GM23248 (cell line): ENCODE data around the gene GDPD5. TPM values are rescaled to one million over a fixed set of nuclear protein-coding genes. Genes with fewer than 3 reads are reported as not detected.

Experiments
- DNase-seq: peaks from one replicate; pipeline ENCODE4 v3.0.0-alpha.2; 2015
- H2AFZ ChIP-seq: fragments of 200-600 bp; sonication (generic); 2 replicates; pipeline ENCODE4 v1.6.1; 2016; ENCODE audit warnings: antibody characterized with exemption
- H3F3A ChIP-seq: fragments of 200-600 bp; sonication (generic); 2 replicates; pipeline ENCODE4 v1.6.1; 2016; ENCODE audit warnings: mild to moderate bottlenecking, antibody characterized with exemption, mixed run types; ENCODE audit not compliant: insufficient read depth
- H3K27ac ChIP-seq: fragments of 200-600 bp; sonication (generic); 2 replicates; pipeline ENCODE4 v1.5.1; 2016; ENCODE audit warnings: mild to moderate bottlenecking
- H3K27me3 ChIP-seq: fragments of 200-600 bp; sonication (generic); replicated peaks from 2 replicates; pipeline ENCODE4 v1.6.1; 2016; ENCODE audit warnings: mild to moderate bottlenecking; ENCODE audit not compliant: insufficient read depth
- H3K36me3 ChIP-seq: fragments of 200-600 bp; sonication (generic); 2 replicates; pipeline ENCODE4 v1.6.1; 2016; ENCODE audit warnings: low read depth, mild to moderate bottlenecking
- H3K4me1 ChIP-seq: fragments of 200-600 bp; sonication (generic); 2 replicates; pipeline ENCODE4 v1.6.1; 2016; ENCODE audit warnings: mild to moderate bottlenecking; ENCODE audit not compliant: insufficient read depth
- H3K4me2 ChIP-seq: fragments of 200-600 bp; sonication (generic); one replicate; pipeline ENCODE4 v1.6.1; 2016; ENCODE audit warnings: mild to moderate bottlenecking; ENCODE audit not compliant: unreplicated experiment
- H3K4me3 ChIP-seq: fragments of 200-600 bp; sonication (generic); 2 replicates; pipeline ENCODE4 v1.5.1; 2016; ENCODE audit warnings: mild to moderate bottlenecking
- H3K79me2 ChIP-seq: fragments of 200-600 bp; sonication (generic); 2 replicates; pipeline ENCODE4 v1.6.1; 2016; ENCODE audit warnings: mild to moderate bottlenecking; ENCODE audit not compliant: insufficient read depth
- H3K9ac ChIP-seq: fragments of 200-600 bp; sonication (generic); 2 replicates; pipeline ENCODE4 v1.6.1; 2016; ENCODE audit warnings: mild to moderate bottlenecking
- H3K9me2 ChIP-seq: fragments of 200-600 bp; sonication (generic); 2 replicates; pipeline ENCODE4 v1.6.1; 2016; ENCODE audit warnings: mixed run types, mild to moderate bottlenecking, moderate library complexity; ENCODE audit not compliant: insufficient read depth
- H3K9me3 ChIP-seq: fragments of 200-600 bp; sonication (generic); one replicate; pipeline ENCODE4 v1.6.1; 2017; ENCODE audit warnings: low read depth
- H4K20me1 ChIP-seq: fragments of 200-600 bp; sonication (generic); 2 replicates; pipeline ENCODE4 v1.6.0; 2016; ENCODE audit not compliant: insufficient read depth
- EZH2 ChIP-seq: fragments of 200-600 bp; sonication (generic); IDR thresholded peaks from 2 replicates; pipeline ENCODE4 v1.6.1; 2018; ENCODE audit warnings: antibody characterized with exemption, mild to moderate bottlenecking; ENCODE audit not compliant: insufficient read depth, poor library complexity, severe bottlenecking
- EZH2phosphoT487 ChIP-seq: fragments of 200-600 bp; sonication (generic); IDR thresholded peaks from 2 replicates; pipeline ENCODE4 v1.6.1; 2018; ENCODE audit warnings: antibody characterized with exemption, moderate library complexity, mild to moderate bottlenecking, low read depth; ENCODE audit not compliant: insufficient read depth
- WGBS, 2 experiments: methylation state at CpG; one replicate each; pipeline ENCODE4 v1.1.6; 2015 to 2017; ENCODE audit warnings: low lambda C conversion rate in 2 of 2, low coverage in 1 of 2; ENCODE audit errors: missing lambda C conversion rate in 2 of 2; 5-methylcytosine and 5-hydroxymethylcytosine counted together
- in situ Hi-C: fragments of 300-500 bp; cut with MboI; formaldehyde crosslinking; loops from 2 replicates; pipeline ENCODE4 v1.15.0; 2020
- polyA plus RNA-seq: library from polyadenylated mRNA; unstranded; fragments of >200 nt; fragmentation: Nextera tagmentation; extraction: Ambion mirVana; gene quantifications from 2 replicates; pipeline ENCODE4 v1.2.1, GENCODE V29; 2016
- total RNA-seq: library from RNA; depleted of rRNA; stranded (reverse); fragments of >200 nt; shearing (Covaris generic); gene quantifications from 2 replicates; pipeline ENCODE4 v1.2.3, GENCODE V29; 2014

GDPD5 gene
- total and polyA plus RNA-seq, 2 experiments from 2014 or later = 3.4 to 10.7 TPM

DNA sequence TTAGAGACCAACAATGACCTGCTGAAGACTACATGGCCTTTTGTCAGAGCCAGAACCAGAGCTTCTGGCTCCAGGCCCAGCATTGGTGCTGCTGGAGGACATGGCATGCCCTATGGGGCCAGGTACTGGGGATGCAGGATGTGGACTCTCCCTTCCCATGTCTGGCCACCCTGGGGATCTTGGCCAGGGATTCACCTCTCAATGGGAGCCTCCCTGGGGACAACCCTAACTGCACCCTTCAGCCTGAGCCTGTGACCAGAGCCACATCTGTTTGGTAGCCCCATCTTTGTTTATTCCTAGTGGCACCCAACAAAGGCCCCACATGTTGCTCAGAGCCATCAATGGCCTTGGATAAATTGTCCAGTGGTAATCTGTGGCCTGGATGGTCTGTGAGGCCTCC lies 98.6 kb downstream of the GDPD5 start:
- in situ Hi-C loops = no loop called here
- H3F3A ChIP-seq = no peaks in the 10 kb centered on the region
- no peak for DNase-seq
- H3K79me2 ChIP-seq = no peaks in the 10 kb centered on the region
- no peaks in the 10 kb centered on the region for H3K9me3 ChIP-seq
- H3K4me3 ChIP-seq = no peak overlapping the region
- H3K27ac ChIP-seq = no peak overlapping the region
- no peak overlapping the region for H2AFZ ChIP-seq
- H3K9me2 ChIP-seq = no peaks in the 10 kb centered on the region
- H3K4me1 ChIP-seq = 0 out of 2 replicates have a peak, but pooled peaks cover 4% of the 10 kb centered on the region
- no peak overlapping the region for H3K4me2 ChIP-seq
- H3K27me3 ChIP-seq = peaks cover 18% of the 10 kb centered on the region
- peaks cover 6% of the 10 kb centered on the region; the same call in 1 of the 2 replicates for H3K36me3 ChIP-seq
- TF ChIP-seq EZH2 (no peak), EZH2phosphoT487 (no peak)
- H3K9ac ChIP-seq = no peak overlapping the region
- H4K20me1 ChIP-seq = no peaks in the 10 kb centered on the region

- H4K20me1 ChIP-seq = no peaks in the 10 kb centered on the region
- H3K79me2 ChIP-seq = no peaks in the 10 kb centered on the region
- H3F3A ChIP-seq = no peaks in the 10 kb centered on the region
- no peak overlapping the region for H2AFZ ChIP-seq
- H3K4me2 ChIP-seq = no peak overlapping the region
- 0 out of 2 replicates have a peak, but pooled peaks cover 4% of the 10 kb centered on the region for H3K4me1 ChIP-seq
- H3K9me3 ChIP-seq = no peaks in the 10 kb centered on the region
- no peaks in the 10 kb centered on the region for H3K9me2 ChIP-seq
- peaks cover 7% of the 10 kb centered on the region; the same call in 1 of the 2 replicates for H3K36me3 ChIP-seq
- H3K27me3 ChIP-seq = peaks cover 13% of the 10 kb centered on the region; the same call in 1 of the 2 replicates
- in situ Hi-C loops = no loop called here
- H3K27ac ChIP-seq = no peak overlapping the region
- 84 to 85% methylated on average over 5 of the region's 5 CpGs for WGBS, 2 experiments
- H3K9ac ChIP-seq = no peak overlapping the region
- no peak overlapping the region for H3K4me3 ChIP-seq
- DNase-seq = no peak
- TF ChIP-seq EZH2 (no peak), EZH2phosphoT487 (no peak)
These were observed 99.0 kb downstream of the GDPD5 start for GRCh38 chr11:75426720-75427086.

- no peak overlapping the region for H3K27ac ChIP-seq
- DNase-seq = no peak
- no peaks in the 10 kb centered on the region for H4K20me1 ChIP-seq
- no peaks in the 10 kb centered on the region for H3K4me1 ChIP-seq
- 0 out of 2 replicates have a peak, but pooled peaks cover 2% of the 10 kb centered on the region for H3K27me3 ChIP-seq
- H3K9me2 ChIP-seq = no peaks in the 10 kb centered on the region
- H3K4me3 ChIP-seq = no peak overlapping the region
- H2AFZ ChIP-seq = no peak overlapping the region
- no peaks in the 10 kb centered on the region for H3F3A ChIP-seq
- in situ Hi-C loops = no loop called here
- H3K79me2 ChIP-seq = no peaks in the 10 kb centered on the region
- TF ChIP-seq EZH2 (no peak), EZH2phosphoT487 (no peak)
- H3K36me3 ChIP-seq = peaks cover 7% of the 10 kb centered on the region; the same call in 1 of the 2 replicates
- no peaks in the 10 kb centered on the region for H3K9me3 ChIP-seq
- no peak overlapping the region for H3K9ac ChIP-seq
- WGBS, 2 experiments = 83 to 88% methylated on average over 27 to 29 of the region's 29 CpGs
- H3K4me2 ChIP-seq = no peak overlapping the region
These were observed 100.3 kb downstream of the GDPD5 start for GRCh38 chr11:75425422-75425821.

- TF ChIP-seq EZH2 (no peak), EZH2phosphoT487 (no peak)
These were observed 101.3 kb downstream of the GDPD5 start for GRCh38 chr11:75424396-75424795.

GRCh38 chr11:75423721-75424120 lies 102.0 kb downstream of the GDPD5 start:
- no peaks in the 10 kb centered on the region for H3K9me2 ChIP-seq
- H3K4me3 ChIP-seq = no peak overlapping the region
- no peaks in the 10 kb centered on the region for H4K20me1 ChIP-seq
- DNase-seq = no peak
- H3K27ac ChIP-seq = no peak overlapping the region
- no peak overlapping the region for H2AFZ ChIP-seq
- H3K9ac ChIP-seq = no peak overlapping the region
- H3K36me3 ChIP-seq = peaks cover 7% of the 10 kb centered on the region; the same call in 1 of the 2 replicates
- no peaks in the 10 kb centered on the region for H3K9me3 ChIP-seq
- H3K27me3 ChIP-seq = no peaks in the 10 kb centered on the region
- TF ChIP-seq EZH2phosphoT487 (no peak), EZH2 (no peak)
- H3F3A ChIP-seq = peaks cover 11% of the 10 kb centered on the region
- H3K79me2 ChIP-seq = no peaks in the 10 kb centered on the region
- in situ Hi-C loops = no loop called here
- 74 to 77% methylated on average over 8 to 9 of the region's 9 CpGs for WGBS, 2 experiments
- peaks cover 12% of the 10 kb centered on the region for H3K4me1 ChIP-seq
- H3K4me2 ChIP-seq = no peak overlapping the region

More at GRCh38 chr11:75424396-75424795, 101.3 kb downstream of the GDPD5 start:
- 93 to 100% methylated on average over 1 of the region's 1 CpG for WGBS, 2 experiments
- peaks cover 7% of the 10 kb centered on the region; the same call in 1 of the 2 replicates for H3K36me3 ChIP-seq
- H2AFZ ChIP-seq = no peak overlapping the region
- no peak overlapping the region for H3K4me3 ChIP-seq
- peaks cover 6% of the 10 kb centered on the region for H3F3A ChIP-seq
- no peak overlapping the region for H3K9ac ChIP-seq
- H3K4me2 ChIP-seq = no peak overlapping the region
- H3K9me2 ChIP-seq = no peaks in the 10 kb centered on the region
- no peaks in the 10 kb centered on the region for H4K20me1 ChIP-seq
- no peaks in the 10 kb centered on the region for H3K9me3 ChIP-seq
- in situ Hi-C loops = no loop called here
- H3K27ac ChIP-seq = no peak overlapping the region
- DNase-seq = no peak
- peaks cover 7% of the 10 kb centered on the region for H3K4me1 ChIP-seq
- no peaks in the 10 kb centered on the region for H3K79me2 ChIP-seq
- no peaks in the 10 kb centered on the region for H3K27me3 ChIP-seq
